CD4-positive, alpha-beta T cell treated with Interleukin-4 for 1 hour (primary cell): ENCODE results near the gene PPFIA3.

Source experiments
- DNase-seq, 2 donors: peaks; one replicate each; pipeline ENCODE4 v3.0.0-alpha.2; 2020 to 2022

The PPFIA3 gene

DNA sequence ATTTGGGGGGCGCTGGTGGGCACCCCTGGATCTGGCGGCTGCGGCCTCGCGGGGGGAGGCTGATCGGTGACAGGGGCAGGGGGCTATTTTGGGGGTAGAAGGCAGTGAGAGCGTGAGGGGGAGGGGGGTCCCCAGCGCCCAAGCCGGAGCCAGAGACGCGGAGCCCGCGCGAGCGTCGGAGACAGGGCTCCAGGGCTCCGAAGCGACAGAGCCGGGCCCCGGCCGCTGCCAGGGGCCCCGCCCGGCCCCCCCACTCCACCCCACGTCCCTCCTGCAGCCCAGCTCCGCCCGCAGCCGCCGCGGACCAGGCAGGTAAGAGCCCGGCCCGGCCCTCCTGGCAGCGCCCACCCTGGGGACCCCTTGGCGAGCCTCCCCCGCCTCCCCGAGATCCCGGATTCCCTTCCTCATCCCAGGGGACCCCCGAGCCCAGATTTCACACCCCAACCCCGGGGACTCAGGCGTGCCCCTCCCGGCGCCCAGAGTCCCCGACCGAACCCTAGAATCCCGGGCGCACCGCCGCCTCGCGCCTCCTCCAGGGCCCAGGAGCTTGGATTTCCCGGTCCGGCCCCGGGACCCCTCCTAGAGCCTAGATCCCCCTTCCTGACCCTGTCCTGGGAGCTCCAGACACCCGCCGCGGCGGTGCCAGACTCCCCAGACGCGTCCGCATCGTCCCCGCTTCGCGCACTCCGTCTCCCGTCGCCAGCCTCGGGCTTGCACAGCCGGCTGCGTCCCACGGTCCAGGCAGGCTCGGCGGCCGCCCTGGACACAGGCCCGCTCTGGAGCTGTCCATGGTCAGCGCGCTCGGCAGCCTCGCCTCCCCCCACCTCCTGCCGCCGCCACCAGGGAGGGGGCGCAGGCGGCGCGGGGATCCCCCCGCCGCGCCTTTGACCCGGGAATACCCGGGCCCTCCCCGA lies at the start of gene PPFIA3:
Gene PPFIA3, plus strand, starts transcription at position 134 of the 914 bp plus-strand sequence. CDS start 8,330 bp downstream, outside the sequence.
- peak in 1 of 2 donors; percentile 30 for DNase-seq

- DNase-seq, result no peak
These were observed 48.9 kb upstream of the PPFIA3 start for GRCh38 chr19:49070416-49070815.

GRCh38 chr19:49071860-49072547 lies 47.3 kb upstream of the PPFIA3 start:
- DNase-seq, result no peak

DNA sequence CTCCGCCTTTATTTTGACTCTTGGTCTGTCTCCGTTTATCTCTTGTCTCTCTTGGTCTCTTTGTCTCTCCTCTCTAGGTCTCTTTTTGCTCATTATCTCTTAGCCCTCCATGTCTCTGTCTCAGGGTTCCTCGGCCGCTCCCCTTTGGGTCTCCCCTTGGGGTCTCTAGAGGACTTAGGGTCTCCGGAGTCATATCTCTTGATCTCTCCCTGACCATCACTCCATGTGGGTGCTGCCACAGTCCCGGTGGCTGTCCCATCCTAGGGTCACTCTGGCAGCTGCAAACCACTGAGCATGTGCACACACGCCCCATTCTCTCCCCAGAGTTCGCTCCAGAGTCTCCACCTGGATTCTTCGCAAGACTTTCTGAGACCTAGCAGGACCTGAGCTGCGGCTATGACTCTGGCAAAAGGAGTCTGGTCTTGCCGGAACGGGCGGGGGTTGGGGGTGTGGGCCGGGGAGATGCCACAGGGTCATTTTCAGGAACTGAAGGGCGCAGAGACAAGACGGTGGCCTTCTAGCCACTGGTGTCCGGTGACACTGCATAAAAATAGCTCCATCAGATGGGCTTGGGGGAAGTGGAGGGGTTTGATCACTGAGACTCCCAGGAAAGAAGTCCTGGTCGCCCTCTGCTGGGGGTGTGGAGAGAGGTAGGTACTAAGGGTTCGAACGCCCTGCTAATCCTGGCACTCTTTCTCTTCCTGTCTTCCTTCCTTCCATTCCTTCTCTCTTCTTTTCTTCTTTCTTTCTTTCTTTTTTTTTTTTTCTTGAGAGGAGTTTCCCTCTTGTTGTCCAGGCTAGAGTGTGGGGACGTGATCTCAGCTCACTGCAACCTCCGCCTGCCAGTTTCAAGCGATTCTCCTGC lies 45.6 kb upstream of the PPFIA3 start:
- no peak for DNase-seq

- DNase-seq, result peak in 1 of 2 donors; percentile 35
These were observed 44.5 kb upstream of the PPFIA3 start for GRCh38 chr19:49074869-49075268.

DNA sequence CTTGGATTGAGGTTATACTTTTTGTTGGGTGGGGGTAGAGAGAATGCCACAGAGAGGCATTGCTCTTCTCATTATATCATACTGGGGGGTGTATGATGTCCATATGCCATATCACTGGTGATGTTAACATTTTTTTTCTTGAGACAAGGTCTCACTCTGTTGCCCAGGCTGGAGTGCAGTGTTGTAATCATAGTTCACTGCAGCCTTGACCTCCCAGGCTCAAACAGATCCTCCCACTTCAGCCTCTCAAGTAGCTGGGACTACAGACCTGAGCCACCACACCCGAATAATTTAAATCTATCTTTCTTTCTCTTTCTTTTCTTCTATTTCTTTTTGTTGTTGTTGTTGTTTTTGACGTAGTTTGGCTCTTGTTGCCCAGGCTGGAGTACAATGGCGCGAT lies 39.0 kb upstream of the PPFIA3 start:
- DNase-seq, result no peak

DNA sequence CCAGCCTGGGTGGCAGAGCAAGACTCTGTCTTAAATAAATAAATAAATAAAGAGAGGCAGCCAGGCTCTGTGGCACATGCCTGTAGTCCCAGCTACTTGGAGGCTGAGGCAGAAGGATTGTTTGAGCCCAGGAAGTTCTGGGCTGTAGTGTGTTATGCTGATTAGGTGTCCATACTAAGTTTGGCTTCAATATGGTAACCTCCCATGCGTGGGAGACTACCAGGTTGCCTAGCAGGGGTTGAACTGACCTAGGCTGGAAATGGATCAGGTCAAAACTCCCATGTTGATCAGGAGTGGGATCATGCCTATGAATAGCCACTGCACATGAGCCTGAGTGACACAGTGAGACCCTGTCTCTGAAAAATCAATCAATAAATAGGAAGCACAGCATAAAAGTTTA lies 38.1 kb upstream of the PPFIA3 start:
- no peak for DNase-seq

DNA sequence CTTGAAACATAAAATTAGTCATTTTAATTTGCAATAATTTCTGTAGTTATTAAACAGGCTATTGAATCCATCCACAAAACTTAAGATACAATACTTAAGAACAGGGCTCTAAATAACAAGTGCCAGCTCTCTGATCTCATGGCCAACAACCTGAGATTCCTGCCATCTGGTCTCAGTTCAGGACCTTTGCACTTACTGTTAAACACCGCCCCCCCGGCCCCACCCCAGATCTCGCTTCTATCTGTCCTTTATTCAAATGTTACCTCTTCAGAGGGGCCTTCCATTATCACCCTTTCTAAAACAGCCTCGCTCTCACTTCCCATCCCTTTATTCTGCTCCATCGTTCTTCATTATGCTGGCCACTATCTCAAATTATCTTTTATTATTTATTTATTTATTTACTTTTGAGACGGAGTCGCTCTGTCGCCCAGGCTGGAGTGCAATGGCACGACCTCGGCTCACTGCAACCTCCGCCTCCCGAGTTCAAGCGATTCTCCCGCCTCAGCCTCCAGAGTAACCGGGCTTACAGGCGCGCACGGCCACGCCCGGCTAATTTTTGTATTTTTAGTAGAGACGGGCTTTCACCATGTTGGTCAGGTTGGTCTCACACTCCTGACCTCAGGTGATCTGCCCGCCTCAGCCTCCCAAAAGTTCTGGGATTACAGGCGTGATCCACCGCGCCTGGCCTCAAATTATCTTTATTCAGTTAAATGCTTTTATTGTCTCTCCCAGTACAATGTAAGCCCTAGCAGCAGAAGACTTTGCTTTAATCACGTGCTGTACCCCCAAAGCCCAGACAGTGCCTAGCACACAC lies 34.9 kb upstream of the PPFIA3 start:
- DNase-seq, result no peak

- DNase-seq, result peak; percentile 99 to 100
These were observed 34.1 kb upstream of the PPFIA3 start, which contains the start of gene SNRNP70 for GRCh38 chr19:49085020-49085867. TSS of gene SNRNP70 (plus strand) at chr19:49085451. CDS start at chr19:49086415, 964 bp downstream.

DNA sequence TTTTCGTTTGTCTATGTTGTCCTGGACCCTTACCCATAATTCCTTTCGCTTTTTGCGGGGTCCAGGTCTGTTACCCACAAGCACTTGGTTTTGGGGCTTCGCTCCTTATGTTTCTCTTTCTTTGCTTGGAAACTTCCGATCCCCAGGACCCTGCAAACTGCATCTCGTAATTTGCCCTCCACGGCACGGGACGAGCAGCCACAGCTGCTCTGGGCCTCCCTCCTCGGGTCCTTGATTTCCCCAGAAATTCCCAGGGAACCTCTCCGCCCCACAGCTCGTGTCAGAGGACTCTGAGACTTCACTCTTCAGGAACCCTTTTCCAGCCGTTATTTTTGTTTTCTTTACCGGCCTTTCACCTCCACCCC lies 33.5 kb upstream of the PPFIA3 start:
- no peak for DNase-seq

GRCh38 chr19:49086296-49086695 lies 33.0 kb upstream of the PPFIA3 start:
- DNase-seq, result no peak

DNA sequence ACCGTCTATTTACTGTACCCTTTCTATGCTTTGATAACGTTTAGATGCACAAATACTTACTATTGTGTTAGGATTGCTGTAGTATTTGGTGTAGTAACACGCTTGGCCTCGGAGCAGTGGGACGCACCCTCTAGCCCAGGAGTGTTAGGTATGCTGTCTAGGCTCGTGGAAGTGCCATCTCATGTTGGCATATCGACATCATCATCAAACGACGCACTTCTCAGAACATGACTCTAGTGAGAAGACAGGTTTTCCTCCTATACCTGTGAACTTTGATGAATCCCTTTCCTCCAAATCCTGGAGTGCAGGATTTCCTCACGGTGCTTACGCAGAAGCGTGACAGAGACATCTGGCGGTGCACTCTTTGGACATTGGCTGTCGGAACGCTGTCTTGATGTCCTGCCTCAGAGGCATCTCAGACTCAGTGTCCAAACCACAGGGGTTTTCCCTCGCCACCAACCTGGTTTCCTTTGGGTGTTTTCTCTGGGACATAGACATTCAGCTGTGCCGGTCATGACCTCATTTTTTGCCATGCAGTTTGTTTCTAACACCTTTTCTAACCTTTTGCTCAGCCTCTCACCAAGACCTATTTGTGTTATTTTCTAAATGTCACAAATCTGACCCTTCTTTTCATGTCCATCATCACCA lies 27.8 kb upstream of the PPFIA3 start:
- DNase-seq, result no peak

DNA sequence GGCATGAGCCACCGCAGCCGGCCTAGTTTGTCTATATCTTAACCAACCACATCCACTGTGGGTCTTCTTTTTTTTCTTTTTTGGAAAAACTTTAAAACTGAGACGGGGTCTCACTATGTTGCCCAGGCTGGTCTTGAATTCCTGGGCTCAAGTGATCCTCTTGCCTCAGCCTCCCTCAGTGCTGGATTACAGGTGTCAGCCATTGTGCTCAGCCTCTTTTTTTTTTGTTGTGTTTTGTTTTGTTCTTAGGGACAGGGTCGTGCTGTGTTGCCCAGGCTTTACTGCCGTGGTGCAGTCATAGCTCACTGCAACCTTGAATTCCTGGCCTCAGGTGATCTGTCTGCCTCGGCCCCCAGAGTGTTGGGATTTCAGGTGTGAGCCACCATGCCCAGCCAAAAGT lies 26.7 kb upstream of the PPFIA3 start:
- DNase-seq, result no peak

DNA sequence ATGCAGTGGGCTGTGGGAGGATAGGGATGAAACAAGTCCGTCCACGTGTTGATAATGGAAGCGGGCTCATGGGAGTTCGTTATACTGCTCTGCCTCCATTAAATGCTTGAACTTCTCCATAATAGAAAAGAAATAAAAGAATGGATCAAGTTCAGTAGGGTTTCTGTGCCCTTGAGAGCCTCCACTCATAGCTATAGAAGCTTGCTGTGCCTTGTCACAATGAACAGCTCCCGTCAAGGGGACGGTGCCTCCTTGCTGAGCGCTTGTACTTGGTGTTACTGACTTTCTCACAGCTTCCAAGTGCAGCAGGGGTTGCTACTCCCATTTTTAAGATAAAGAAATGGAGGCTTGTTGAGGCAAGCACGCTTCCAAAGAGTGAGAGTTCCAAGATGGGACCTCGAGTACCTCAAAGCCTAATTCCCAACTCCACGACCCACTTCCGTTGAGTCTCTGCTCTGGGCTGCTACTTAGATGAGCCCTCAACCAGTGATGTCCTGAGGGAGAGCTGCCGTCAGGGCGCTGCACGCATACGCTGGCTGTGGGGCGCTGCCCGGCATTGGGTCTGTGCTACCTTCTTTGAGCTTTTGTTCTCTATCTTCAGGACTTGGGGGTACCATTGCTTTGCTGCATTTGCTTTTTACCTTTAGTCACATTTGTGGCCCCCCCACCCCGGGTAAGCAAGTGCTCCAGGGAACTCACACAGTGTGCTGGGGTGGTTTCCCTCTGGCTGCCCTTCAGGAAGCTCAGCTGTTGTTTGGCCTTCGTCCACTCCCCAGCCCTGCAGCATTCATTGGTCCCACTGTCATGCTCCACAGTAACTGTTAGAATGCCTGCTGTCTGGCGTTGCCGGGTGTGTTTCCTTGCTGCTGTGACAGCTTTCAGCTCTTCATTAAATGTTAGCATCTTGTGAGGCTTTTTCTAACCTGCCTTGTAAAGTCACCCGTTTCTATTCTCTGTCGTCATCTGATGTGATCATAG lies 24.6 kb upstream of the PPFIA3 start:
- DNase-seq, result no peak

GRCh38 chr19:49097453-49098288 lies 21.7 kb upstream of the PPFIA3 start:
- peak; percentile 80 to 85 for DNase-seq

DNA sequence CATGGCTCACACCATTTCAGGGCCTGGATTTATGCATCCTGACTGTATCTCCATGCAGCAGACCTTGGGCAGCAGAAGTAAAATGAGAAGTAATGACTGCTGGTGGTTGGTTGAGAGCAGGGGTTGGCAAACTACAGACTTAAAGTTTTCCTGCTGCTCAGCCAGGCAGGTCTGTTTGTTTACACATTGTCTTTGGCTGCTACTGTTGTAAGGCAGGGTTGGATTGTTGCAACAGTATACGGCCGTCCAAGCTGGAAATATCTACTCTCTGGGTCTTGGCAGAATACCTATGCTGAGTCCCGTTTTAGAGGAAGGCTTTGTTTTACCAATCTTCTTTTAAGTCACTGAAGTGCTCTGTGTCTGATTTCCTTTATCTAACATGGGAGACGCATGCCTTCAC lies 20.5 kb upstream of the PPFIA3 start:
- DNase-seq, result no peak

DNA sequence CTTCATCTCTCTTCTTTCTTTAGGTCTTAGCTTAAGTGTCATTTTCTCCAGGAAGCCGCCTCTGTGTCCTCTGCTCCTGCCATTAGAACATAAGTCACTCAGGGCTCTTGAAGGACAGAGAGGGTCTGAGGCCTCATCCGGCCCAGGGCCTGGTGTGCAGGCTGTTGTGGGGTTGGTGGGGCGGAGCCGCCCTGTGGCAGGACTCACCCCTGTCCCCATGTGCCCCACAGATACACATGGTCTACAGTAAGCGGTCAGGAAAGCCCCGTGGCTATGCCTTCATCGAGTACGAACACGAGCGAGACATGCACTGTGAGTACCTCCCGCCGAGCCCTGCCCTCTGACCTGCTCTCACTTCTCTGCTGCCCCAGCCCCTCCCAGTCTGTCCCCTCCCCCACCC lies 18.2 kb upstream of the PPFIA3 start:
- DNase-seq, result no peak

GRCh38 chr19:49102303-49102702 lies 17.0 kb upstream of the PPFIA3 start:
- DNase-seq, result no peak
